K562 (cell line): ENCODE results near the gene SBNO1. TPM values are rescaled to one million over a fixed set of nuclear protein-coding genes. Genes with fewer than 3 reads are reported as not detected.

Experiments
- EGR1 ChIP-seq: fragments of 450-650 bp; conservative IDR thresholded peaks from 2 replicates; pipeline ENCODE4 v1.6.1; 2017; ENCODE audit warnings: mild to moderate bottlenecking
- EWSR1 ChIP-seq: fragments of 450-650 bp; IDR thresholded peaks from 2 replicates; pipeline ENCODE4 v1.6.1; 2018; ENCODE audit warnings: borderline replicate concordance, mild to moderate bottlenecking, low read depth, moderate library complexity; ENCODE audit not compliant: partially characterized antibody
- PHF21A ChIP-seq: fragments of 450-650 bp; IDR thresholded peaks from 2 replicates; pipeline ENCODE4 v1.6.1; 2017; ENCODE audit warnings: low read depth, borderline replicate concordance
- RBM25 ChIP-seq: fragments of 200-400 bp; formaldehyde crosslinking; IDR thresholded peaks from 2 replicates; pipeline ENCODE4 v1.6.1; 2018; ENCODE audit warnings: low read length, low read depth, moderate library complexity; ENCODE audit not compliant: severe bottlenecking
- SRSF3 ChIP-seq: fragments of 200-400 bp; formaldehyde crosslinking; IDR thresholded peaks from 2 replicates; pipeline ENCODE4 v1.6.1; 2016; ENCODE audit warnings: mild to moderate bottlenecking, low read length, moderate library complexity; ENCODE audit not compliant: insufficient read depth
- ZFP36 ChIP-seq: fragments of 150-350 bp; IDR thresholded peaks from 2 replicates; pipeline ENCODE4 v1.6.1; 2018; ENCODE audit warnings: low read length, low read depth; ENCODE audit not compliant: partially characterized antibody
- polyA plus RNA-seq, 8 experiments: library from polyadenylated mRNA; depleted of rRNA in 4 of 8; stranded (reverse) in 5 of 8; unstranded in 3 of 8; fragments of >200 nt; fragmentation: Nextera tagmentation in 2 of 8; fragmentation: Illumina TruSeq in 1 of 8; extraction: Ambion mirVana in 2 of 8; extraction: Trizol in 1 of 8; gene quantifications; 2 replicates each; pipeline versions ENCODE4 v1.2.1 to v1.2.3, GENCODE V29; 2011 to 2014; ENCODE audit warnings: inconsistent platforms in 1 of 8, missing spikeins in 1 of 8
- total RNA-seq, 7 experiments: library from RNA; depleted of rRNA in 6 of 7; stranded (reverse); fragments of >200 nt in 6 of 7; fragmentation: Illumina TruSeq in 2 of 7; extraction: Trizol in 2 of 7; gene quantifications; 2 replicates each; pipeline versions ENCODE4 v1.2.1 to v1.2.3, GENCODE V29; 2011 to 2021; ENCODE audit warnings: low replicate concordance in 1 of 7
- TF ChIP-seq, protein P1 (sequence below): fragments of 450-650 bp; formaldehyde crosslinking; IDR thresholded peaks from 2 replicates; pipeline ENCODE4 v1.4.0; 2022; ENCODE audit warnings: missing genetic modification characterization
- TF ChIP-seq, protein P2 (sequence below): fragments of 200-400 bp; formaldehyde crosslinking; IDR thresholded peaks from 2 replicates; pipeline ENCODE4 v1.6.1; 2017; ENCODE audit warnings: mild to moderate bottlenecking, low read depth, low read length, moderate library complexity
- TF ChIP-seq, protein P3 (sequence below), 2 experiments: IDR thresholded peaks in 1 of 2; conservative IDR thresholded peaks in 1 of 2; 2 replicates each; pipeline ENCODE4 v1.6.1; 2016; ENCODE audit warnings: low read depth in 2 of 2, mild to moderate bottlenecking in 1 of 2, missing compliant biosample characterization in 1 of 2, missing genetic modification characterization in 1 of 2, moderate library complexity in 1 of 2
- TF ChIP-seq, protein P4 (sequence below): fragments of 250-450 bp; sonication (Bioruptor Pico); IDR thresholded peaks from 2 replicates; pipeline ENCODE4 v1.4.0; 2020; ENCODE audit warnings: borderline replicate concordance
- TF ChIP-seq, protein P5 (sequence below): sonication (generic); formaldehyde crosslinking; IDR thresholded peaks from 2 replicates; pipeline ENCODE4 v1.8.1; 2023; ENCODE audit warnings: missing genetic modification reagents, mild to moderate bottlenecking, borderline replicate concordance

Gene SBNO1
- total and polyA plus RNA-seq, 9 of the 15 experiments (the other 6 are each of a cell fraction or from before 2014, with no cell fraction given), result 14.9 to 77.1 (median 35.9) TPM

DNA sequence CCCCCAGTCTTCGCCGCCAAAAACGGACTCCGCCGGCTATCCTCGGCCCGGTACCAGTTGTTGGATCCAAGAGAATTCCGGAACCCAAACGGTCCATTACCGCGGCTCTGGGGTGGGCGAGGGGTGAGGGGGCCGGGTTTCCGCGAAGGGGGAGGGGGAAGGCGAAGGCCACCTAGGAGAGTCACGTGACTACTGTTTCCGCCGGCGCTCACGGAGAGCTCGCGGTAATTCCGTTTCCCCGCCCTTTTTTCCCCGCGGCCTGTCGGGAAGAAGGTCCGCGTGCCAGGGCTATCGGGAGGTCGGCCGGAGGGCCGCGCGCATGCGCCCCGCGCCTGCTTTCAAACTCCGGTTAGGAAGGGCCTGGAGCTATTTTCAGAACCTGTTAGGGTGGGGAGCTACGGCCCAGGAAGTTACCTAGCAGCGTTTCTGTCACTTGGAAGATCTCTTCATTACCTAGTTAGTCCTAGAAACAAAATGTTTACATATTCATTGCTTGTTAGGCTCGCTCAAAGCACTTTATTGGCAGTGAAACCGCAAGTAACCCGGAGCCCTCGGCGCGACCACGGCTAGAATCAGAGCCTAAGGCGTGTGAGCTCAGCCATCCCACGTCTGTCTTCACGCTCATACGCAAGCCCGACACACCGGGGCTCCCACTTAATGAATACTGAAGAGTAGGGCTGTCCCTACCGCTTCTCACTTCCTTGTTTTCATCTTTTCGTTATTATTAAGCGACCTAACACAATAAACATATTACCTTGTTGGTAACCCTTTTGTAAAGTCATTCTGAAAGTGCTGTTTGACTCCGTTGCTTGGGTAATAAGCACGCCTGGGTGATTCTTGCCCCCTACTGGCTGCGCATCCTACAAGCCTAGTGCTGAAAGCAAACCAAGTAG lies 624 bp upstream of the SBNO1 start (continued):
- TF ChIP-seq, protein P1, sequence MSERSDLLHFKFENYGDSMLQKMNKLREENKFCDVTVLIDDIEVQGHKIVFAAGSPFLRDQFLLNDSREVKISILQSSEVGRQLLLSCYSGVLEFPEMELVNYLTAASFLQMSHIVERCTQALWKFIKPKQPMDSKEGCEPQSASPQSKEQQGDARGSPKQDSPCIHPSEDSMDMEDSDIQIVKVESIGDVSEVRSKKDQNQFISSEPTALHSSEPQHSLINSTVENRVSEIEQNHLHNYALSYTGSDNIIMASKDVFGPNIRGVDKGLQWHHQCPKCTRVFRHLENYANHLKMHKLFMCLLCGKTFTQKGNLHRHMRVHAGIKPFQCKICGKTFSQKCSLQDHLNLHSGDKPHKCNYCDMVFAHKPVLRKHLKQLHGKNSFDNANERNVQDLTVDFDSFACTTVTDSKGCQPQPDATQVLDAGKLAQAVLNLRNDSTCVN (CRISPR knock-in tag), result peak; percentile 66; the same call in 1 of the 2 replicates
- TF ChIP-seq ZFP36 (no peak), PHF21A (no peak), EWSR1 (no peak), RBM25 (no peak), SRSF3 (no peak), EGR1 (peak; percentile 34)
- TF ChIP-seq, protein P2, sequence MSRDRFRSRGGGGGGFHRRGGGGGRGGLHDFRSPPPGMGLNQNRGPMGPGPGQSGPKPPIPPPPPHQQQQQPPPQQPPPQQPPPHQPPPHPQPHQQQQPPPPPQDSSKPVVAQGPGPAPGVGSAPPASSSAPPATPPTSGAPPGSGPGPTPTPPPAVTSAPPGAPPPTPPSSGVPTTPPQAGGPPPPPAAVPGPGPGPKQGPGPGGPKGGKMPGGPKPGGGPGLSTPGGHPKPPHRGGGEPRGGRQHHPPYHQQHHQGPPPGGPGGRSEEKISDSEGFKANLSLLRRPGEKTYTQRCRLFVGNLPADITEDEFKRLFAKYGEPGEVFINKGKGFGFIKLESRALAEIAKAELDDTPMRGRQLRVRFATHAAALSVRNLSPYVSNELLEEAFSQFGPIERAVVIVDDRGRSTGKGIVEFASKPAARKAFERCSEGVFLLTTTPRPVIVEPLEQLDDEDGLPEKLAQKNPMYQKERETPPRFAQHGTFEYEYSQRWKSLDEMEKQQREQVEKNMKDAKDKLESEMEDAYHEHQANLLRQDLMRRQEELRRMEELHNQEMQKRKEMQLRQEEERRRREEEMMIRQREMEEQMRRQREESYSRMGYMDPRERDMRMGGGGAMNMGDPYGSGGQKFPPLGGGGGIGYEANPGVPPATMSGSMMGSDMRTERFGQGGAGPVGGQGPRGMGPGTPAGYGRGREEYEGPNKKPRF, result no peak
- TF ChIP-seq, protein P3, sequence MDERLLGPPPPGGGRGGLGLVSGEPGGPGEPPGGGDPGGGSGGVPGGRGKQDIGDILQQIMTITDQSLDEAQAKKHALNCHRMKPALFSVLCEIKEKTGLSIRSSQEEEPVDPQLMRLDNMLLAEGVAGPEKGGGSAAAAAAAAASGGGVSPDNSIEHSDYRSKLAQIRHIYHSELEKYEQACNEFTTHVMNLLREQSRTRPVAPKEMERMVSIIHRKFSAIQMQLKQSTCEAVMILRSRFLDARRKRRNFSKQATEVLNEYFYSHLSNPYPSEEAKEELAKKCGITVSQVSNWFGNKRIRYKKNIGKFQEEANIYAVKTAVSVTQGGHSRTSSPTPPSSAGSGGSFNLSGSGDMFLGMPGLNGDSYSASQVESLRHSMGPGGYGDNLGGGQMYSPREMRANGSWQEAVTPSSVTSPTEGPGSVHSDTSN (CRISPR knock-in tag; IDR thresholded peaks at IDR 0.05; ENCODE audit: low read depth), result no peak
- TF ChIP-seq, protein P3 (tag; conservative IDR thresholded peaks at IDR 0.05; ENCODE audit: low read depth), result 0 out of 2 replicates have a peak, but pooled peaks have one; percentile 15
- TF ChIP-seq, protein P4, sequence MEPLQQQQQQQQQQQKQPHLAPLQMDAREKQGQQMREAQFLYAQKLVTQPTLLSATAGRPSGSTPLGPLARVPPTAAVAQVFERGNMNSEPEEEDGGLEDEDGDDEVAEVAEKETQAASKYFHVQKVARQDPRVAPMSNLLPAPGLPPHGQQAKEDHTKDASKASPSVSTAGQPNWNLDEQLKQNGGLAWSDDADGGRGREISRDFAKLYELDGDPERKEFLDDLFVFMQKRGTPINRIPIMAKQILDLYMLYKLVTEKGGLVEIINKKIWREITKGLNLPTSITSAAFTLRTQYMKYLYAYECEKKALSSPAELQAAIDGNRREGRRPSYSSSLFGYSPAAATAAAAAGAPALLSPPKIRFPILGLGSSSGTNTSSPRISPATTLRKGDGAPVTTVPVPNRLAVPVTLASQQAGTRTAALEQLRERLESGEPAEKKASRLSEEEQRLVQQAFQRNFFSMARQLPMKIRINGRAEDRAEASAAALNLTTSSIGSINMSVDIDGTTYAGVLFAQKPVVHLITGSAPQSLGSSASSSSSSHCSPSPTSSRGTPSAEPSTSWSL (CRISPR knock-in tag), result no peak
- TF ChIP-seq, protein P5, sequence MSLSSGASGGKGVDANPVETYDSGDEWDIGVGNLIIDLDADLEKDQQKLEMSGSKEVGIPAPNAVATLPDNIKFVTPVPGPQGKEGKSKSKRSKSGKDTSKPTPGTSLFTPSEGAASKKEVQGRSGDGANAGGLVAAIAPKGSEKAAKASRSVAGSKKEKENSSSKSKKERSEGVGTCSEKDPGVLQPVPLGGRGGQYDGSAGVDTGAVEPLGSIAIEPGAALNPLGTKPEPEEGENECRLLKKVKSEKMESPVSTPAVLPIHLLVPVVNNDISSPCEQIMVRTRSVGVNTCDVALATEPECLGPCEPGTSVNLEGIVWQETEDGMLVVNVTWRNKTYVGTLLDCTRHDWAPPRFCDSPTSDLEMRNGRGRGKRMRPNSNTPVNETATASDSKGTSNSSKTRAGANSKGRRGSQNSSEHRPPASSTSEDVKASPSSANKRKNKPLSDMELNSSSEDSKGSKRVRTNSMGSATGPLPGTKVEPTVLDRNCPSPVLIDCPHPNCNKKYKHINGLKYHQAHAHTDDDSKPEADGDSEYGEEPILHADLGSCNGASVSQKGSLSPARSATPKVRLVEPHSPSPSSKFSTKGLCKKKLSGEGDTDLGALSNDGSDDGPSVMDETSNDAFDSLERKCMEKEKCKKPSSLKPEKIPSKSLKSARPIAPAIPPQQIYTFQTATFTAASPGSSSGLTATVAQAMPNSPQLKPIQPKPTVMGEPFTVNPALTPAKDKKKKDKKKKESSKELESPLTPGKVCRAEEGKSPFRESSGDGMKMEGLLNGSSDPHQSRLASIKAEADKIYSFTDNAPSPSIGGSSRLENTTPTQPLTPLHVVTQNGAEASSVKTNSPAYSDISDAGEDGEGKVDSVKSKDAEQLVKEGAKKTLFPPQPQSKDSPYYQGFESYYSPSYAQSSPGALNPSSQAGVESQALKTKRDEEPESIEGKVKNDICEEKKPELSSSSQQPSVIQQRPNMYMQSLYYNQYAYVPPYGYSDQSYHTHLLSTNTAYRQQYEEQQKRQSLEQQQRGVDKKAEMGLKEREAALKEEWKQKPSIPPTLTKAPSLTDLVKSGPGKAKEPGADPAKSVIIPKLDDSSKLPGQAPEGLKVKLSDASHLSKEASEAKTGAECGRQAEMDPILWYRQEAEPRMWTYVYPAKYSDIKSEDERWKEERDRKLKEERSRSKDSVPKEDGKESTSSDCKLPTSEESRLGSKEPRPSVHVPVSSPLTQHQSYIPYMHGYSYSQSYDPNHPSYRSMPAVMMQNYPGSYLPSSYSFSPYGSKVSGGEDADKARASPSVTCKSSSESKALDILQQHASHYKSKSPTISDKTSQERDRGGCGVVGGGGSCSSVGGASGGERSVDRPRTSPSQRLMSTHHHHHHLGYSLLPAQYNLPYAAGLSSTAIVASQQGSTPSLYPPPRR (CRISPR knock-in tag), result no peak
